Caco-2 (cell line): Measurements from ENCODE around the gene KREMEN1. TPM values are rescaled to one million over a fixed set of nuclear protein-coding genes. Genes with fewer than 3 reads are reported as not detected.

Experiments used
- BruUV-seq: library from RNA; stranded (reverse); fragments of 400-500 nt; replicated peaks from 2 replicates; lab custom pipeline; 2021; lab: Mats Ljungman, UMichigan
- CTCF ChIA-PET: fragments of 300-600 bp; sonication (Branson Sonifier 250); formaldehyde crosslinking; loops from one replicate; lab custom pipeline; 2022; ENCODE audit warnings: antibody characterized with exemption; lab: Charles Lee
- POLR2A ChIA-PET: fragments of 300-600 bp; sonication (Branson Sonifier 250); formaldehyde crosslinking; loops from one replicate; lab custom pipeline; 2022; ENCODE audit warnings: antibody characterized with exemption; lab: Charles Lee
- DNase-seq, 2 experiments: peaks; one replicate each; pipeline versions ENCODE4 v3.0.0 to v3.0.0-alpha.2; 2020 to 2022
- H3K27me3 ChIP-seq: replicated peaks from 2 replicates; pipeline ENCODE4 v1.6.0; 2011; ENCODE audit warnings: low read length; ENCODE audit not compliant: control insufficient read depth, insufficient read depth
- H3K36me3 ChIP-seq: 2 replicates; pipeline ENCODE4 v1.5.1; 2011; ENCODE audit warnings: low read length; ENCODE audit not compliant: control insufficient read depth, insufficient read depth
- H3K4me1 ChIP-seq: fragments of 250-450 bp; sonication (Bioruptor Pico); 2 replicates; pipeline ENCODE4 v1.5.1; 2020; ENCODE audit warnings: mild to moderate bottlenecking
- H3K4me3 ChIP-seq: 2 replicates; pipeline ENCODE4 v1.5.1; 2011; ENCODE audit warnings: low read depth, mild to moderate bottlenecking, control low read depth, low read length
- H3K9me3 ChIP-seq: fragments of 250-450 bp; sonication (Bioruptor Pico); 2 replicates; pipeline ENCODE4 v1.5.1; 2020; ENCODE audit warnings: mild to moderate bottlenecking, moderate library complexity
- H3K27ac Mint-ChIP-seq: one replicate; pipeline ENCODE4 v1.8.0; 2022; ENCODE audit warnings: mixed read lengths; ENCODE audit not compliant: unreplicated experiment
- H3K27me3 Mint-ChIP-seq: one replicate; pipeline ENCODE4 v1.8.0; 2022; ENCODE audit warnings: mixed read lengths; ENCODE audit not compliant: insufficient read depth, unreplicated experiment
- H3K36me3 Mint-ChIP-seq: one replicate; pipeline ENCODE4 v1.8.0; 2022; ENCODE audit warnings: mild to moderate bottlenecking, mixed read lengths; ENCODE audit not compliant: insufficient read depth, unreplicated experiment
- H3K4me1 Mint-ChIP-seq: one replicate; pipeline ENCODE4 v1.8.0; 2022; ENCODE audit warnings: low read depth, mixed read lengths; ENCODE audit not compliant: unreplicated experiment
- H3K4me3 Mint-ChIP-seq: one replicate; pipeline ENCODE4 v1.8.0; 2022; ENCODE audit warnings: mild to moderate bottlenecking, moderate library complexity, mixed read lengths; ENCODE audit not compliant: unreplicated experiment
- H3K9me3 Mint-ChIP-seq: one replicate; pipeline ENCODE4 v1.8.0; 2022; ENCODE audit warnings: mixed read lengths; ENCODE audit not compliant: unreplicated experiment
- intact Hi-C: fragments of 100-400 bp; cut with micrococcal nuclease; formaldehyde crosslinking; loops from one replicate; pipeline ENCODE4 v1.10.0; 2022; ENCODE audit not compliant: unreplicated experiment
- total RNA-seq: library from RNA; stranded (reverse); gene quantifications from 2 replicates; pipeline ENCODE4 v1.2.3, GENCODE V29; 2022
- TF ChIP-seq, protein P1 (sequence below), 2 experiments: fragments of 200-600 bp in 1 of 2; IDR thresholded peaks; 1 replicate in 1 of 2; 2 replicates in 1 of 2; pipeline versions ENCODE4 v1.5.1 to v1.8.0; 2011 to 2022; ENCODE audit warnings: antibody characterized with exemption in 1 of 2, control low read depth in 1 of 2, inconsistent platforms in 1 of 2, low read depth in 1 of 2, low read length in 1 of 2, mild to moderate bottlenecking in 1 of 2, moderate library complexity in 1 of 2; ENCODE audit not compliant: insufficient read depth in 1 of 2, severe bottlenecking in 1 of 2, unreplicated experiment in 1 of 2

Gene KREMEN1
- total RNA-seq, 1 experiment from 2014 or later = 29.7 TPM

GRCh38 chr22:29195964-29196666, 123.3 kb downstream of the KREMEN1 start:
- H3K4me1 ChIP-seq = no peaks in the 10 kb centered on the region
- H3K36me3 ChIP-seq = no peaks in the 10 kb centered on the region
- DNase-seq = no peak
- Mint-ChIP-seq H3K4me1 (no peaks in the 10 kb centered on the region), H3K4me3 (no peak overlapping the region), H3K27ac (no peak overlapping the region), H3K27me3 (no peaks in the 10 kb centered on the region), H3K36me3 (no peaks in the 10 kb centered on the region), H3K9me3 (no peaks in the 10 kb centered on the region)
- POLR2A ChIA-PET = no interaction called here
- BruUV-seq = no TSS peak
- H3K9me3 ChIP-seq = no peaks in the 10 kb centered on the region
- TF ChIP-seq, protein P1, sequence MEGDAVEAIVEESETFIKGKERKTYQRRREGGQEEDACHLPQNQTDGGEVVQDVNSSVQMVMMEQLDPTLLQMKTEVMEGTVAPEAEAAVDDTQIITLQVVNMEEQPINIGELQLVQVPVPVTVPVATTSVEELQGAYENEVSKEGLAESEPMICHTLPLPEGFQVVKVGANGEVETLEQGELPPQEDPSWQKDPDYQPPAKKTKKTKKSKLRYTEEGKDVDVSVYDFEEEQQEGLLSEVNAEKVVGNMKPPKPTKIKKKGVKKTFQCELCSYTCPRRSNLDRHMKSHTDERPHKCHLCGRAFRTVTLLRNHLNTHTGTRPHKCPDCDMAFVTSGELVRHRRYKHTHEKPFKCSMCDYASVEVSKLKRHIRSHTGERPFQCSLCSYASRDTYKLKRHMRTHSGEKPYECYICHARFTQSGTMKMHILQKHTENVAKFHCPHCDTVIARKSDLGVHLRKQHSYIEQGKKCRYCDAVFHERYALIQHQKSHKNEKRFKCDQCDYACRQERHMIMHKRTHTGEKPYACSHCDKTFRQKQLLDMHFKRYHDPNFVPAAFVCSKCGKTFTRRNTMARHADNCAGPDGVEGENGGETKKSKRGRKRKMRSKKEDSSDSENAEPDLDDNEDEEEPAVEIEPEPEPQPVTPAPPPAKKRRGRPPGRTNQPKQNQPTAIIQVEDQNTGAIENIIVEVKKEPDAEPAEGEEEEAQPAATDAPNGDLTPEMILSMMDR (IDR thresholded peaks at IDR 0.05; ENCODE audit: insufficient read depth in 1 of 2, low read depth in 1 of 2, low read length in 1 of 2, severe bottlenecking in 1 of 2, unreplicated experiment in 1 of 2) = no peak
- intact Hi-C loops = no loop called here
- no peaks in the 10 kb centered on the region for H3K27me3 ChIP-seq
- CTCF ChIA-PET = interaction anchor here (1.0 kb wide), 1 partner anchor 9 kb away, joined by 3 read pairs; the partner anchor contains the start of gene EMID1
- H3K4me3 ChIP-seq = no peak overlapping the region

GRCh38 chr22:29197096-29197495, 124.3 kb downstream of the KREMEN1 start:
- Histone ChIP-seq H3K27me3 (no peaks in the 10 kb centered on the region), H3K36me3 (no peaks in the 10 kb centered on the region), H3K4me3 (no peak overlapping the region), H3K4me1 (no peaks in the 10 kb centered on the region), H3K9me3 (no peaks in the 10 kb centered on the region)
- H3K27me3 Mint-ChIP-seq = no peaks in the 10 kb centered on the region
- no TSS peak for BruUV-seq
- H3K4me1 Mint-ChIP-seq = no peaks in the 10 kb centered on the region
- TF ChIP-seq, protein P1 (IDR thresholded peaks at IDR 0.05; ENCODE audit: insufficient read depth in 1 of 2, low read depth in 1 of 2, low read length in 1 of 2, severe bottlenecking in 1 of 2, unreplicated experiment in 1 of 2) = no peak
- CTCF ChIA-PET = interaction anchor here (0.7 kb wide), 1 partner anchor 11 kb away, joined by 3 read pairs; no protein-coding TSS in a partner anchor
- intact Hi-C loops = no loop called here
- DNase-seq = no peak
- no peak overlapping the region for H3K4me3 Mint-ChIP-seq
- H3K27ac Mint-ChIP-seq = no peak overlapping the region
- POLR2A ChIA-PET = no interaction called here
- no peaks in the 10 kb centered on the region for H3K36me3 Mint-ChIP-seq
- no peaks in the 10 kb centered on the region for H3K9me3 Mint-ChIP-seq

DNA sequence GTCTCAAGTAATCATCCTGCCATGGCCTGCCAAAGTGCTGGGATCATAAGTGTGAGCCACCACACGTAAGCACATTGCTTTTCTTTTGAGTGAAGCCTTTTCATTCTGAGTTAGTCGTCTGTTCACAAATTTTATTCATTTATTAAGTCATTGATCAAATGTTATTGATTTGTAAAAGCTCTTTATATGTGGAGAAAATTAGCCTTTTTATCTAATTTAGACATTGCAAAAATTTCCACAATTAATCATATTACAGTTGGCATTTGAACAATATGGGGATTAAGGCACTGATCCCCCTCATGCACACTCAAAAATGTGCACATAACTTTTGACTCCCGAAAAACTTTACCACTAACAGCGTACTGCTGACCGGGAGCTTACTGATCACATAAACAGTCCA, 125.4 kb downstream of the KREMEN1 start:
- Histone ChIP-seq H3K27me3 (no peaks in the 10 kb centered on the region), H3K36me3 (no peaks in the 10 kb centered on the region), H3K4me1 (no peaks in the 10 kb centered on the region), H3K9me3 (no peaks in the 10 kb centered on the region), H3K4me3 (no peak overlapping the region)
- Mint-ChIP-seq H3K27me3 (no peaks in the 10 kb centered on the region), H3K4me1 (no peaks in the 10 kb centered on the region), H3K36me3 (no peaks in the 10 kb centered on the region), H3K4me3 (no peak overlapping the region), H3K9me3 (no peaks in the 10 kb centered on the region), H3K27ac (no peak overlapping the region)
- ChIA-PET POLR2A (no interaction called here), CTCF (no interaction called here)
- TF ChIP-seq, protein P1 (IDR thresholded peaks at IDR 0.05; ENCODE audit: insufficient read depth in 1 of 2, low read depth in 1 of 2, low read length in 1 of 2, severe bottlenecking in 1 of 2, unreplicated experiment in 1 of 2) = no peak
- intact Hi-C loops = no loop called here
- BruUV-seq = no TSS peak
- no peak for DNase-seq
